Fibroblast of lung (primary cell): Measurements from ENCODE around the gene AGK. TPM values are rescaled to one million over a fixed set of nuclear protein-coding genes. Genes with fewer than 3 reads are reported as not detected.

Experiments
- DNase-seq, 2 donors: peaks; one replicate each; pipeline versions ENCODE4 v3.0.0 to v3.0.0-alpha.2; 2010; ENCODE audit warnings: low read depth in 2 of 2
- H2AFZ ChIP-seq: 2 replicates; pipeline ENCODE4 v1.5.1; 2012; ENCODE audit warnings: low read length, control low read depth, inconsistent platforms
- H3K27ac ChIP-seq: 2 replicates; pipeline ENCODE4 v1.5.1; 2011; ENCODE audit warnings: low read length, control low read depth; ENCODE audit not compliant: insufficient read depth
- H3K27me3 ChIP-seq: 2 replicates; pipeline ENCODE4 v1.5.1; 2011; ENCODE audit warnings: mild to moderate bottlenecking, low read length; ENCODE audit not compliant: control insufficient read depth, insufficient read depth
- H3K36me3 ChIP-seq: 2 replicates; pipeline ENCODE4 v1.5.1; 2011; ENCODE audit warnings: low read length; ENCODE audit not compliant: control insufficient read depth, insufficient read depth
- H3K4me1 ChIP-seq: 2 replicates; pipeline ENCODE4 v1.5.1; 2011; ENCODE audit warnings: low read length; ENCODE audit not compliant: control insufficient read depth, insufficient read depth; ENCODE audit errors: extremely low read depth
- H3K4me2 ChIP-seq: 2 replicates; pipeline ENCODE4 v1.5.1; 2011; ENCODE audit warnings: low read length, control low read depth; ENCODE audit not compliant: insufficient read depth; ENCODE audit errors: extremely low read depth
- H3K4me3 ChIP-seq, 4 experiments: fragments of 200-600 bp in 1 of 4; sonication (generic) in 1 of 4; replicated peaks in 1 of 4; 2 replicates each; pipeline ENCODE4 v1.5.1; 2011 to 2016; ENCODE audit warnings: low read length in 4 of 4, low read depth in 3 of 4, mild to moderate bottlenecking in 3 of 4, control low read depth in 2 of 4, inconsistent platforms in 1 of 4, mixed read lengths in 1 of 4; ENCODE audit not compliant: insufficient read depth in 1 of 4; ENCODE audit errors: control extremely low read depth in 1 of 4
- H3K79me2 ChIP-seq: 2 replicates; pipeline ENCODE4 v1.5.1; 2012; ENCODE audit warnings: mild to moderate bottlenecking, low read length, inconsistent platforms; ENCODE audit not compliant: control insufficient read depth, insufficient read depth
- H3K9ac ChIP-seq: 2 replicates; pipeline ENCODE4 v1.5.1; 2011; ENCODE audit warnings: mild to moderate bottlenecking, low read length, control low read depth; ENCODE audit not compliant: insufficient read depth
- H3K9me3 ChIP-seq: 2 replicates; pipeline ENCODE4 v1.5.1; 2012; ENCODE audit warnings: low read depth, low read length; ENCODE audit not compliant: control insufficient read depth, insufficient read depth
- H4K20me1 ChIP-seq: 2 replicates; pipeline ENCODE4 v1.5.1; 2011; ENCODE audit warnings: low read length; ENCODE audit not compliant: control insufficient read depth, insufficient read depth; ENCODE audit errors: extremely low read depth
- EZH2 ChIP-seq: IDR thresholded peaks from 2 replicates; pipeline ENCODE4 v1.5.1; 2012; ENCODE audit warnings: low read length, control low read depth, mild to moderate bottlenecking; ENCODE audit errors: missing control alignments
- polyA plus RNA-seq, 2 donors: library from polyadenylated mRNA; depleted of rRNA in 1 of 2; stranded (reverse) in 1 of 2; unstranded in 1 of 2; fragments of >200 nt; gene quantifications; 2 replicates each; pipeline ENCODE4 v1.2.1, GENCODE V29; 2011 to 2012; ENCODE audit warnings: missing spikeins in 1 of 2
- total RNA-seq: library from RNA; depleted of rRNA; stranded (reverse); fragments of >200 nt; gene quantifications from 2 replicates; pipeline ENCODE4 v1.2.1, GENCODE V29; 2014
- TF ChIP-seq, protein P1 (sequence below), 2 donors: IDR thresholded peaks in 1 of 2; conservative IDR thresholded peaks in 1 of 2; 1 replicate in 1 of 2; 2 replicates in 1 of 2; pipeline ENCODE4 v1.5.1; 2011 to 2012; ENCODE audit warnings: low read length in 2 of 2, control low read depth in 1 of 2, inconsistent platforms in 1 of 2, low read depth in 1 of 2, mild to moderate bottlenecking in 1 of 2

AGK gene
- total and polyA plus RNA-seq, 2 donors (not counting 1 experiment from before 2014, with no cell fraction given): 20.8 to 42.5 TPM

DNA sequence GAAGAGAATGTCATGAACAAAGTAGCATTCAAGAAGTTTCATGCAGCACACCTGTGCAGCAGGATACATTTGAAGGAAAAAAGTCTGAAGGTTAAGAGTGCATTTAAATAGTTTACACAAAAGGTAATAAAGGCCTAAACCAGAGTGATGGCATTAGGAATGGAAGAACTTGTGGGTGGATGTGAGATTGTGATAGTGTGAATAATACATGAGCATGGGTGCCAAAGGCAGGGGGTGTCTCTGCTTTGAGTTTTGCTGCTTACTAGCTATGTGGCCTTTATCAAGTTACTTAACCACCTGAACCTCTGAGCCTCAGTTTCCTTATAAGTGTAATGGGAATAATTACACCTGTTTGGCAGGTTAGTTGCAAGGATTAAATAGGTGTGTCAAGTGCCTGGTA lies 21.0 kb downstream of the AGK start:
- no peak for DNase-seq
- TF ChIP-seq, protein P1, sequence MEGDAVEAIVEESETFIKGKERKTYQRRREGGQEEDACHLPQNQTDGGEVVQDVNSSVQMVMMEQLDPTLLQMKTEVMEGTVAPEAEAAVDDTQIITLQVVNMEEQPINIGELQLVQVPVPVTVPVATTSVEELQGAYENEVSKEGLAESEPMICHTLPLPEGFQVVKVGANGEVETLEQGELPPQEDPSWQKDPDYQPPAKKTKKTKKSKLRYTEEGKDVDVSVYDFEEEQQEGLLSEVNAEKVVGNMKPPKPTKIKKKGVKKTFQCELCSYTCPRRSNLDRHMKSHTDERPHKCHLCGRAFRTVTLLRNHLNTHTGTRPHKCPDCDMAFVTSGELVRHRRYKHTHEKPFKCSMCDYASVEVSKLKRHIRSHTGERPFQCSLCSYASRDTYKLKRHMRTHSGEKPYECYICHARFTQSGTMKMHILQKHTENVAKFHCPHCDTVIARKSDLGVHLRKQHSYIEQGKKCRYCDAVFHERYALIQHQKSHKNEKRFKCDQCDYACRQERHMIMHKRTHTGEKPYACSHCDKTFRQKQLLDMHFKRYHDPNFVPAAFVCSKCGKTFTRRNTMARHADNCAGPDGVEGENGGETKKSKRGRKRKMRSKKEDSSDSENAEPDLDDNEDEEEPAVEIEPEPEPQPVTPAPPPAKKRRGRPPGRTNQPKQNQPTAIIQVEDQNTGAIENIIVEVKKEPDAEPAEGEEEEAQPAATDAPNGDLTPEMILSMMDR (conservative IDR thresholded peaks at IDR 0.05 in 1 of 2, IDR thresholded peaks at IDR 0.05 in 1 of 2; ENCODE audit: low read depth in 1 of 2, low read length in 2 of 2): no peak
- no peak for TF ChIP-seq EZH2
- Histone ChIP-seq H3K9me3 (no peaks in the 10 kb centered on the region), H3K79me2 (no peaks in the 10 kb centered on the region), H3K36me3 (no peaks in the 10 kb centered on the region), H3K4me3 (no peak overlapping the region), H3K27ac (no peak overlapping the region), H4K20me1 (no peaks in the 10 kb centered on the region), H3K4me2 (no peak overlapping the region), H3K27me3 (no peaks in the 10 kb centered on the region), H2AFZ (no peak overlapping the region), H3K4me1 (no peaks in the 10 kb centered on the region), H3K9ac (no peak overlapping the region)

DNA sequence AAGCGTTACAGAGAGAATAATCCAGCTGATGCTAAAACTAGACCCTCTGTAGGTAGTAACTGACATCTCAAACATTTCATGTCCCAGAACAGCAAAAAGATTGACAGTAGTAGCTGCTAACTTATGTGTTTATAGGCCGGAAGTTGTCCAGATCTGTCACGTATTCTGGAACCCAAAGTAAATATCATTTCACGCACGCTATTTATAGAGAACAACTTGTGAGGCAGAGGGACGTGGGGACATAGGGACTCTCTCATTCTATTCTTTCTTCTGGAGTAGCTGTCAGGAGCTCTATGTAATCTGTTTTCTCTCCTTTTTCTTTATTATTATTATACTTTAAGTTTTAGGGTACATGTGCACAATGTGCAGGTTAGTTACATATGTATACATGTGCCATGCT lies 22.3 kb downstream of the AGK start:
- Histone ChIP-seq H3K9ac (no peak overlapping the region), H3K4me2 (no peak overlapping the region), H3K36me3 (no peaks in the 10 kb centered on the region), H3K27me3 (no peaks in the 10 kb centered on the region), H3K9me3 (no peaks in the 10 kb centered on the region), H3K27ac (no peak overlapping the region), H3K79me2 (no peaks in the 10 kb centered on the region), H3K4me3 (no peak overlapping the region), H2AFZ (no peak overlapping the region), H4K20me1 (no peaks in the 10 kb centered on the region), H3K4me1 (no peaks in the 10 kb centered on the region)
- no peak for DNase-seq
- TF ChIP-seq, protein P1 (conservative IDR thresholded peaks at IDR 0.05 in 1 of 2, IDR thresholded peaks at IDR 0.05 in 1 of 2; ENCODE audit: low read depth in 1 of 2, low read length in 2 of 2): no peak
- no peak for TF ChIP-seq EZH2

- Histone ChIP-seq H3K4me1 (no peaks in the 10 kb centered on the region), H3K4me3 (no peak overlapping the region), H3K36me3 (no peaks in the 10 kb centered on the region), H2AFZ (no peak overlapping the region), H3K79me2 (no peaks in the 10 kb centered on the region), H3K4me2 (no peak overlapping the region), H3K9me3 (no peaks in the 10 kb centered on the region), H3K9ac (no peak overlapping the region), H3K27ac (no peak overlapping the region), H3K27me3 (no peaks in the 10 kb centered on the region), H4K20me1 (no peaks in the 10 kb centered on the region)
- no peak for TF ChIP-seq EZH2
- TF ChIP-seq, protein P1 (conservative IDR thresholded peaks at IDR 0.05 in 1 of 2, IDR thresholded peaks at IDR 0.05 in 1 of 2; ENCODE audit: low read depth in 1 of 2, low read length in 2 of 2): no peak
- peak in 1 of 2 donors; percentile 26 for DNase-seq
Measured at GRCh38 chr7:141575164-141575563, 24.0 kb downstream of the AGK start.
